Fibroblast of lung (primary cell): ENCODE measurements around the gene LCORL.

Experiments
- EZH2 ChIP-seq: IDR thresholded peaks from 2 replicates; pipeline ENCODE4 v1.5.1; 2012; ENCODE audit warnings: low read length, control low read depth, mild to moderate bottlenecking; ENCODE audit errors: missing control alignments
- TF ChIP-seq, protein P1 (sequence below), 2 donors: IDR thresholded peaks in 1 of 2; conservative IDR thresholded peaks in 1 of 2; 1 replicate in 1 of 2; 2 replicates in 1 of 2; pipeline ENCODE4 v1.5.1; 2011 to 2012; ENCODE audit warnings: low read length in 2 of 2, control low read depth in 1 of 2, inconsistent platforms in 1 of 2, low read depth in 1 of 2, mild to moderate bottlenecking in 1 of 2

DNA sequence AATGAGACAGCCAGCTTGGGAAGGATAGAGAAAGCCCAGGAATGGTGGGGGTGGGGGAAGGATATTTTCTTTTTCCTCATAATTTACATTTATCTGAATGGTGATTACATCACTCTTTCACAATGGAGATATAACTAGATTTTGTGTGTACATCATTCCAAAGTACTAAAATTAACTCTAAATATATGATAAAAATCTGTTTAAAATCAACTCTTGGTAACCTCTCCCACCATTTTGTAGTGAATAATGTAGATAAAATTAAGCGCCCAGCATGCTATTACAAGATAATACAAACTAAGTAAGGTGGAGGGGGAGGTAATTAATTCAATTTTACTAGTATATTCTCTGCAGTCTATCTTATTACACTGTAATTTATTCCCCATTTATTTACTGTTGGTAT lies 131.9 kb downstream of the LCORL start:
- no peak for TF ChIP-seq EZH2
- TF ChIP-seq, protein P1, sequence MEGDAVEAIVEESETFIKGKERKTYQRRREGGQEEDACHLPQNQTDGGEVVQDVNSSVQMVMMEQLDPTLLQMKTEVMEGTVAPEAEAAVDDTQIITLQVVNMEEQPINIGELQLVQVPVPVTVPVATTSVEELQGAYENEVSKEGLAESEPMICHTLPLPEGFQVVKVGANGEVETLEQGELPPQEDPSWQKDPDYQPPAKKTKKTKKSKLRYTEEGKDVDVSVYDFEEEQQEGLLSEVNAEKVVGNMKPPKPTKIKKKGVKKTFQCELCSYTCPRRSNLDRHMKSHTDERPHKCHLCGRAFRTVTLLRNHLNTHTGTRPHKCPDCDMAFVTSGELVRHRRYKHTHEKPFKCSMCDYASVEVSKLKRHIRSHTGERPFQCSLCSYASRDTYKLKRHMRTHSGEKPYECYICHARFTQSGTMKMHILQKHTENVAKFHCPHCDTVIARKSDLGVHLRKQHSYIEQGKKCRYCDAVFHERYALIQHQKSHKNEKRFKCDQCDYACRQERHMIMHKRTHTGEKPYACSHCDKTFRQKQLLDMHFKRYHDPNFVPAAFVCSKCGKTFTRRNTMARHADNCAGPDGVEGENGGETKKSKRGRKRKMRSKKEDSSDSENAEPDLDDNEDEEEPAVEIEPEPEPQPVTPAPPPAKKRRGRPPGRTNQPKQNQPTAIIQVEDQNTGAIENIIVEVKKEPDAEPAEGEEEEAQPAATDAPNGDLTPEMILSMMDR (conservative IDR thresholded peaks at IDR 0.05 in 1 of 2, IDR thresholded peaks at IDR 0.05 in 1 of 2; ENCODE audit: low read depth in 1 of 2, low read length in 2 of 2) = no peak
